ENCODE measurements around the gene FBXO31.

GRCh38 chr16:87367529-87367928 lies 16.0 kb downstream of the FBXO31 start:
- TF ChIP-seq, protein P1, sequence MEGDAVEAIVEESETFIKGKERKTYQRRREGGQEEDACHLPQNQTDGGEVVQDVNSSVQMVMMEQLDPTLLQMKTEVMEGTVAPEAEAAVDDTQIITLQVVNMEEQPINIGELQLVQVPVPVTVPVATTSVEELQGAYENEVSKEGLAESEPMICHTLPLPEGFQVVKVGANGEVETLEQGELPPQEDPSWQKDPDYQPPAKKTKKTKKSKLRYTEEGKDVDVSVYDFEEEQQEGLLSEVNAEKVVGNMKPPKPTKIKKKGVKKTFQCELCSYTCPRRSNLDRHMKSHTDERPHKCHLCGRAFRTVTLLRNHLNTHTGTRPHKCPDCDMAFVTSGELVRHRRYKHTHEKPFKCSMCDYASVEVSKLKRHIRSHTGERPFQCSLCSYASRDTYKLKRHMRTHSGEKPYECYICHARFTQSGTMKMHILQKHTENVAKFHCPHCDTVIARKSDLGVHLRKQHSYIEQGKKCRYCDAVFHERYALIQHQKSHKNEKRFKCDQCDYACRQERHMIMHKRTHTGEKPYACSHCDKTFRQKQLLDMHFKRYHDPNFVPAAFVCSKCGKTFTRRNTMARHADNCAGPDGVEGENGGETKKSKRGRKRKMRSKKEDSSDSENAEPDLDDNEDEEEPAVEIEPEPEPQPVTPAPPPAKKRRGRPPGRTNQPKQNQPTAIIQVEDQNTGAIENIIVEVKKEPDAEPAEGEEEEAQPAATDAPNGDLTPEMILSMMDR (IDR thresholded peaks at IDR 0.05), result no peak
- TF ChIP-seq POLR2A (IDR thresholded peaks at IDR 0.05), result no peak
